ENCODE data around the gene BARHL1.

GRCh38 chr9:132591751-132592314, 9.4 kb downstream of the BARHL1 start:
- no peak for TF ChIP-seq CTCF (IDR thresholded peaks at IDR 0.05)
- TF ChIP-seq ZFX (IDR thresholded peaks at IDR 0.05; ENCODE audit: borderline replicate concordance) = no peak
